Measurements from ENCODE around the gene NFIL3.

GRCh38 chr9:91458906-91459305, 35.3 kb upstream of the NFIL3 start:
- no peak for TF ChIP-seq CTCF (conservative IDR thresholded peaks at IDR 0.05; ENCODE audit: low read depth, low read length)
- TF ChIP-seq POLR2A (IDR thresholded peaks at IDR 0.05; ENCODE audit: low read depth, low read length) = no peak
